Keratinocyte (primary cell): Measurements from ENCODE around the gene SREBF1.

Experiments
- CTCF ChIP-seq, 3 experiments: IDR thresholded peaks in 1 of 3; conservative IDR thresholded peaks in 1 of 3; optimal IDR thresholded peaks in 1 of 3; 2 replicates in 2 of 3; 3 replicates in 1 of 3; pipeline versions ENCODE3 to v1.5.1; 2011; ENCODE audit warnings: low read length in 3 of 3, mild to moderate bottlenecking in 3 of 3, moderate library complexity in 2 of 3, control low read depth in 1 of 3, inconsistent platforms in 1 of 3; ENCODE audit not compliant: insufficient read depth in 2 of 3; ENCODE audit errors: extremely low read depth in 1 of 3
- EZH2 ChIP-seq: IDR thresholded peaks from one replicate; pipeline ENCODE4 v1.6.1; 2012; ENCODE audit warnings: inconsistent platforms, mild to moderate bottlenecking, low read length, moderate library complexity

- no peak for TF ChIP-seq EZH2
- TF ChIP-seq CTCF (optimal IDR thresholded peaks at IDR 0.05 in 1 of 3, IDR thresholded peaks at IDR 0.05 in 1 of 3, conservative IDR thresholded peaks at IDR 0.05 in 1 of 3; ENCODE audit: extremely low read depth in 1 of 3, insufficient read depth in 2 of 3, low read length in 3 of 3): no peak
Observed at GRCh38 chr17:17847118-17847689, 10.4 kb upstream of the SREBF1 start.
